NCI-H2196 treated with DMSO at 0.1 percent for 48 hours (cell line): ENCODE measurements around the gene LTBP2.

Experiments used
- DNase-seq: peaks from one replicate; lab custom pipeline; 2025; ENCODE audit not compliant: unreplicated experiment; lab: John Stamatoyannopoulos, UW

The LTBP2 gene

DNA sequence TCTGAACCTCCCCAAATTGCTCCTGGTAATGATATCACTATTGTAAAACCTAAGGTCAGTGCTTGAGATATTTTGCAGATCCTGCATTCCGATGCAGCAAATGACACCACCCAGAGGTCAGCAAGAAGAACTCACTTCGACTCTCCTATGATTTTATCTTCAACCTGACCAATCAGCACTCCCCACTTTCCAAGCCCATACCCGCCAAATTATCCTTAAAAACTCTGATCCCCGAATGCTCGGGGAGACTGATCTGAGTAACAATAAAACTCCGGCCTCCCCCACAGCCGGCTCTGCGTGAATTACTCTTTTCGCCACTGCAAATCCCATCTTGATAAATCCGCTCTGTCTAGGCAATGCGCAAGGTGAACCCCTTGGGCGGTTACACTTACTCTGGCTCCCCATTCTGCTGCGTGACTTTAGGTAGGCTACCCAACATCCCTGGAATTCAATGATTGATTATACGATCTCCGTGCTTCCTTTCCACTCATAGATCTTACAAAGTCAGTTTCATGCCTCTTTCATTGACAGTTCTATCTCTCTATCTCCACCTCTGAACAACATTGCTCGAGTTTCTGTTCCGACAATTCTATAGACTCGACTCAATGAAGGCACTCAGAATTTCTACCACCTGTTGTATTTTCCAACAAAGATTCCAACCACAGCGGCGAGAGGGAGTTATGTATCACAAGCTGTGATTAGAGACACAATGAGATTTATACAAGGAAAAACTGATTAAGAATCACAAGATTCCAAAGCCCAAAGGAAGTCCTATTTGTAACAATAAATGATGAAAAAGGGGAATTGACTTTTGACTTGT is 119.9 kb downstream of the LTBP2 start:
- no peak for DNase-seq

DNA sequence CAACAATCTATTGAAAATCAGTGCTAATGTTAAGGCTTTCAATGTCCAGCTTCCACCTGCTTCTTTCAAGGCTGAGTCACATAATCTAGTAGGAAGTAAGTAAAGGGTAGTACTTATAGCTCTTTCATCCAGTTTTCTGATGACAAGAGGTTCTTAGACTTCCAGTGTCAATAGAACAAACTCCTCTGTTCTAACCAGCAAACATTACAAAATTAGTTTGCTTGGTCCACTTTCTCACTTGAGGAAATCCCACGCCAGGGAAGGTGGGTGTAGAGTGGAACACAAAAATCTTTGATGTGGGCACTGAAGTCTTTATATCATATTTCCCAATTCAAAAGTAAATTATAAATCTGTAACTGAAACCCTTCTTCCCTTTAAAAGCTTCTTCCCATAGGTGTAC is 121.6 kb downstream of the LTBP2 start:
- DNase-seq, result no peak

GRCh38 chr14:74488786-74489397 is 123.1 kb downstream of the LTBP2 start:
- no peak for DNase-seq

DNA sequence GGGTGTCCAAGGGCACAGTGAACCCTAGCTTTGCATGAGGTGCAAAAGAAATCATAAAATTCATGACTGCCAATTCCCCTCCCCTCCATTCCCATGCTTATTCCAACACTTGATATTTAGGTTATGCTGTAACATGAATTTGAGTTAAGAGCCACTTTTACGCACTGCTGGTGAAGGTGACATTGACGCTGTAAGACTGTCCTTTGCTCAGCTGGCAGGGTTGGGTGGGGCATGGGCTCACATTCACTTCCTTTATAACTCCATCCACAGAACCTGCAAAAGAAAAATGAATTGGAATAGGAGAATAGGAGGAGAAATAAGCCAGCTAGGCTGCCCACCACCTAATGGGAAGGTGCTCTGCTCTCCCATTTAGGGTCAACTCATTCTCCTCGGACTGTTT is 125.9 kb downstream of the LTBP2 start:
- no peak for DNase-seq

DNA sequence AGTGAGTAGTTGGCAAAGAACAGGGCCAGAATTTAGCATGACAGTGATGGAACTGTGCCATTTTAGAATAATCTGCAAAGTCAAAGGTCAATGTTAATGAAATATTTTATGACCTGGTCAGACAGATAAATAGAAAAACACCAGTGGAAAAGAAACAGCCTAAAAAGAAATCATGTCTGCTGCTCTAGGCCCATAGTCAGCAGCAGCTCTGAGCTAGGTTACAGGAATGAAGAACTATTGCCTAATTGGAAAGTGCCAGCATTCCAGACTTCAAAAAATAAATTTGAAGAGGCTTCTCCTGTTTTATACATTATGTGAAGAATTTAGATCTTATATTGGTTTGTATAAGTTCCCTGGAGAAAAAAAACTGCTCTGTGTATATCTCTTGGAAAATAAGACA is 128.7 kb downstream of the LTBP2 start:
- DNase-seq, result no peak

- no peak for DNase-seq
These were observed 129.5 kb downstream of the LTBP2 start for GRCh38 chr14:74482571-74482970.

GRCh38 chr14:74480046-74480445 is 132.0 kb downstream of the LTBP2 start:
- no peak for DNase-seq

DNA sequence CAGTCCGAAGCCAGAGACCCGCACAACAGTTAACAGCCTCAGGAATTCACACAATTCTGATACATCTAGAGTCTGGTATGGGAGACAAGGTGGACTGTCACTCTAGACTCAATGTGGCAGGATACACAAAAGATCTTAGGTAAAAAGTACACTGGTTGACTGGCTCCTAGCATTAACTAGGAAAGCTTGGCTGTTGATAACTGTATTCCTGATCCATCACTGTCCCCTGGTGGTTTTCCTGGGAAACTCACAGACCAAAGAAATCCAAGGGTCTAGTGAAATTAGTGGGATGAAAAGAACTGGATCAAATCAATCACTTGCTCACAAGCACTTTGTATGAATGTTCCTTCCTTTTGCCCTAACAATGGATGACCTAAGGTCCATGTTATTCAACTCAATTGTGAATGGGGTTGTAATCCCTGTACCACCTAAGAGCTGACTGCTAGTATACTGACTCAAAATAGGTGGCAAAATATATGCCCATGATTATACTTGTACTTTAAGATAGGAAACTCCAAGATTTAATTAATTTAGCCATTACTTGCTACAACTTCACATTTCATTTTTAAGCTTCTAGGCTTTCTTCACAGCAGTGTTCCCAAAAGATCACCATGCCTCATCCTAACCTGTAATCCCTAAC is 132.9 kb downstream of the LTBP2 start:
- DNase-seq, result no peak

DNA sequence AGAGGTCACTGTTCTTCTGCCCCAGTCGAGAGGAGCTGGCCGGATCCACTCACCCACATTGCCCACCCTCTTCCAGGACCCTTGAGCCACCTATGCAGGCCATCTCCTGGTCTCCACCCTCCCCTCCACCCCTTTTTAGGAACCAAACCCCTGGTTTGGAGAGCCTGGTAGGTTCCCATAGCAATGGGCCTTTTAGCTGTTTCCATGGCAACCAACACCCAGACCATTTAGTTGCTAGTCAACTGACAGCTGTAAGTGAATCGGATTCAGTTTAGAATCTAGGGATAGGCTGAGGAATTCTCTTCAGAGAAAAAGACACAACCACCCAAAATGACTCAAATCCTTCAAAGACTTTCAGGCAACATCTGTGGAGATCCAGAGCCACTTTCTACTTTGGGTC is 135.4 kb downstream of the LTBP2 start:
- no peak for DNase-seq

DNA sequence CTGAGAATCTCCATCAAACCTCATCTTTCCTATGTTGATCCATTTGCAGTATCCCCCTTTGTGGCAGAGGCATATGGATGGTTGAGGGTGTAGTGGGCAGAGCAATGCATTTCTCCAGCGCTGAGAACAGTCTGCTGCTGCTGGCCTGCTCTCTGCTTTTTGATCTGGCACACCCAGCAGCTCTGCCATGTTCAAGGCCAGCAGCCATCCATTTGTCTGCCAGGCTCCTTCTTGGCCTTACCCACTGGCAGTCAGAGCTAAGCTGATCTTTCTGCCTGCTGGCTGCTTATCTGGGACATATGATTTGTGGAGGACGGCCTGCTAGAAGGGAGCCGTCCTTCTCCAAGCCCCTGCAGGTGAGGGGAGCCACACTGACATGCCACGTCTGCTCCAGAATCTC is 135.9 kb downstream of the LTBP2 start:
- DNase-seq, result no peak

DNA sequence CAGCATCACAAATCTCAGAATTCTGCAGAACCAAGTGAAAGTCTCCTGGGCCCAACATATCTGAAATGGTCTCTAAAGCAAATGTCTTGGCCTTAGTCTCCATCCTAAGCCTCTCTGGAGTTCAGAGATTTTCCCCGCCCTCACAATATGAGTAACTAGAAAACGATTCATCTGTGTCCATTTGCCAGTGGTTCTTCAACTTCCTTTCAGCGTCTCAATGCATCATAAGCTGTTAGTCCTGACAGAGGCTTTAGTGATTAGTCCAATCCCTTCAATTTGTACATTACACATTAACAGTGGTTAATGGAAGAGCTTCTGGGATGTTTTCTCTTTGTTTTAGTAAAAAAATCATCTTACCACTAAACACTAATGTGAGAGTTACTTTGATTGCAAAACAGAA is 136.4 kb downstream of the LTBP2 start:
- no peak for DNase-seq

DNA sequence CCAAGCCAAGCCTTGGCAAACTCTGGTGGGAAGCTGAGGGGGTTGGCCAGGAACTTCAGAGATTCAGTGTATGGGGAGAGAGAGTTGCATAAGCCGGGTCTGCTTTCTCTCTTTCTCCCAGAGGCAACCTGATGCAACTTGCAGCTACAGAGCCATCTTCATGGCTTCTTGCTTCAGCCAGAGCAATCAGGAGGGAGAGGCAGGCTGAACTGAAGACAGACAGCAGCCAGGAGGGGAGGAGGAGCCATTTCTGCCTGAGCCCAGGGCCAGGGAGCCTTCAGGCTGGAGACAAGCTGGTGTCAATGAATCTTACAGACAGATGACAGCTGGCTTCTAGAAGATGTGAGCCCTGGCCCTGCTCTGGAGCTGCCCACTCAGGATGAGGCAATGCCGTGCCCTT is 137.7 kb downstream of the LTBP2 start:
- no peak for DNase-seq

- DNase-seq, result no peak
These were observed 139.4 kb downstream of the LTBP2 start for GRCh38 chr14:74472601-74473000.

- no peak for DNase-seq
These were observed 142.2 kb downstream of the LTBP2 start for GRCh38 chr14:74469548-74470518.

DNA sequence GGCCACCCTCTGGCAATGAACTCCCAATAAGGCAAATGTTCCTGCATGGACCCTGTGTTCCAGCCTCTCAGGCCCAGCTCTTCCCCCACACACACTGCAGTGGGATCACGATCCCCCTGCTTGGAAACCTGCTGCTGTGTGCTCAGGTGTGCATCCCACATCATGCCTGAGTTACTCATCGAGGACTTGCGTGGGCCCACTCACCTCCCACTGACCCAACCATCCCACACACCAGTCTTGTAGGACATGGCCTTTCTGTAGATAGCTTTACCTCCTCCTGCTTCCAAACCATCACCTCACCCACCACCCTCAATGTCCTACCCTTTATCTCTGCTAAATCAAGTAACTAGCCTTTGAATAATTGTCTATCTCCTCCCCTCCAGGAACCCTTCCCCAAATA is 143.5 kb downstream of the LTBP2 start:
- DNase-seq, result no peak

DNA sequence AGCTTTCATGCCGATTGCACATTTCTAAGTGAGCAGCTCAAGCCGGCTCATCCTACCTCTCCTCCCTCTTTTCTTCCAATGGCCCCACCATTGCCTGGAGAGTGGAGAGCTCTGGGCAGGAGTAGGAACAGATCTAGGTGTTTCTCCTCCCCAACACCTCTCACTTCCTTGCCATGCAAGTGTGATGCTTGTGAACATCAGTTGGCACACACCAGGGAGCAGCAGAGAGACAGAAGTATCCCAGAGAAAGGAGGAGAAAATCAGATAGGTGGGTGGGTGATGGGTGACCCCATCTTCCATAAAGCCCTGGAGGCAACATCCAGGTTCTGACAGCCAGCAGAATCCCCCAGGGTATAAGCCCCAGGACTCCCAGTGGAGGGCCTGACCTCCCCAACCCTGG is 146.7 kb downstream of the LTBP2 start:
- DNase-seq, result no peak

DNA sequence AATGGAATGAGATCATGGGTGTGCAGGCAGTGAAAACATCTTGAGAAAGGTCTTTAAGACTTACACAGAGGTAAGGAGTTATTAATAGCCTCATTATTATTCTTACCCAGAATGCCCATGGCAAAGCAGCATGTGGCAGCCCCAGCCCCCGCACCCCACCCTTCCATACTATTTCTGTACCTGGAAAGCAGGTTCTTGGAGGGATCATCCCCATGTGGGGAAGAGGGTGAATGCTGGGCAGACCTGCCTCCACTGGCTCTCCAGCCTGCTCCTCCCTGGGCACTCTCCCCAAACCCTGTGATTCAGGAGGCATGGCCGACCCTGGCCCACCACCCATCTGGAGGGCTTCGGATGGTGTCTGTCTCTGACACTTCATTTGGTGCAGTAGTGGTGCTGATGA is 147.3 kb downstream of the LTBP2 start:
- no peak for DNase-seq

DNA sequence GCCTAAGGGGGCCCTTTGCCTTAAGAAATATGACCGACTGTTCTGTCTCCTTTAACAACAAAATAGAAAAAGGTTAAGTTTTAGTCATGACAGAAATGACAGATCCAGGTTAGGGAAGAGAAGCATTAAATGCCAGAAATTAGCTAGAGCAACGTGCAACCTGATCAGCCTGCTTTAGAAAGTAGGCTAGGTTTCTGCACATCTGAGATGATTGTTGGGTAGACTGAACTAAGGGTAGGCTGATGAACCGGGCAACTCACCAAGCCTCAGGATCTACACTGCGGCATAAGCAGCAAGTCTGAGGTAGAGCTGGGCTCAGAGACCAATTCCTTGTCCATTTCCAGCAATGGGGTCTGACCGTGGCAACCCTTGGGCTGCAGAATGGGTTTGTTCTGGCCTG is 148.3 kb downstream of the LTBP2 start:
- no peak for DNase-seq

DNA sequence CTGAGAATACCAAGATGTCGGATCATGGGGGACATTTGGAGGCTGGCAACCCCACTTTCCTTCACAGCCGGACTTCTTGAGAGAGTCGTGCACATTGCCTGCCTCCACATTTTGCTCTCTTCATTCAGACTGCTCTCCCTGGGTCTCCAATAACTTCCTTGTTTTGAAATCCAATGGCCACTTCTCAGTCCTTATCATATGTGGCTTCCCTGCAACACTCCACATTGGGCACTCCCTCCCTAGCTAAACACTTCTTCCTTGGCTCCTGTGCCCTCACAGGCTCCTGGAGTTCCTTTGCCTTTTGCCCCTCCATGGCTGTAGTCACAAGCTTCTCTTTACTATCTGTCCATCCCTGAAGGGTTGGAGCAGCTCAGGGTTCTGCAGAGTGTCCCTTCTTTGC is 149.0 kb downstream of the LTBP2 start:
- no peak for DNase-seq

GRCh38 chr14:74459976-74460375 is 152.1 kb downstream of the LTBP2 start:
- no peak for DNase-seq

DNA sequence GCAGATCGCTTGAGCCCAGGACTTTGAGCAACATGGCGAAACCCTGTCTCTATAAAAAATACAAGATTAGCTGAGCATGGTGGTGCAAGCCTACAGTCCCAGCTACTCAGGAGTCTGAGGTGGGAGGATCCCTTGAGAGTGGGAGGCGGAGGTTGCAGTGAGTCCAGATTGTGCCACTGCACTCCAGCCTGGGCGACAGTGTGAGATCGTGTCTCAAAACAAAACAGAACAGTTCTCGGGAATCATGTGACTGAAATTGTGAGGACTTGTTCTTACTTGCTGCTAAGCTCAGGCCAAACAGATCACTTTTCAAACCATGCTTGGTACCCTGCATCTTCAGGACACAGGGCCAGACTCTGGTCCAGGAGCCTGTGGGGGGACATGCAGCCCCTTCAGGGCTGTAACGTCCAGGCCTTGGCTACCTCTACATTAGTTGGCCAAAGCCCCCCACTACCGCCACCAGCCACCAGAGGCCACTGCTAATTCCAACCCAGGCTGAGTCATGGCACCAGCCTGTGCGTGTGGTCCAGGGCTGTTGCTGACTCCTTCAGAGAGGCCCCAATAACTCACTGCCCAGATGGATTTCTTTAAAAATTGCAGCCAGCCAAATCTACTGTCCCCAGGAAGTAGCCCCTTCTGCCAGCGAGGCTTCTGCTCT is 152.6 kb downstream of the LTBP2 start:
- no peak for DNase-seq
